ENCODE measurements around the gene TARDBP. TPM values are rescaled to one million over a fixed set of nuclear protein-coding genes. Genes with fewer than 3 reads are reported as not detected.
"Not testable (repeated sequence)": the region's sequence is repeated elsewhere in the genome, so short reads cannot be mapped to it uniquely, and the experiment has no call there.

Gene TARDBP
- total and polyA plus RNA-seq, 5 donors from 2014 or later: 65.1 to 132 (median 79.3) TPM

GRCh38 chr1:11026903-11027302, 14.4 kb downstream of the TARDBP start:
- no peak for DNase-seq
- H3K27me3 ChIP-seq (ENCODE audit: control insufficient read depth, insufficient read depth, low read length): no peaks in the 10 kb centered on the region
- H3K36me3 Mint-ChIP-seq: peaks cover 35% of the 10 kb centered on the region
- H3K27ac Mint-ChIP-seq: peak overlapping the region in 2 of 3 donors; percentile 4 to 13
- H3K4me3 ChIP-seq (ENCODE audit: low read depth, low read length): no peak overlapping the region
- H3K4me1 ChIP-seq (ENCODE audit: control insufficient read depth, insufficient read depth, low read length, poor library complexity, severe bottlenecking): no peaks in the 10 kb centered on the region
- no peaks in the 10 kb centered on the region for H3K9me3 ChIP-seq (ENCODE audit: control insufficient read depth in 2 of 2, low read length in 2 of 2)
- H3K27ac ChIP-seq (ENCODE audit: insufficient read depth, low read length, poor library complexity, severe bottlenecking): no peak overlapping the region
- H3K4me1 Mint-ChIP-seq: peaks cover 4 to 32% (median 16%) of the 10 kb centered on the region in 4 donors
- no peaks in the 10 kb centered on the region for H3K9me3 Mint-ChIP-seq
- no peak overlapping the region for H3K4me3 Mint-ChIP-seq
- no peaks in the 10 kb centered on the region for H3K27me3 Mint-ChIP-seq
- ATAC-seq (ENCODE audit: low read depth in 2 of 2): no peak
- H3K36me3 ChIP-seq (ENCODE audit: control insufficient read depth, insufficient read depth, low read length): peaks cover 56% of the 10 kb centered on the region

GRCh38 chr1:11027316-11027715, 14.9 kb downstream of the TARDBP start:
- H3K27ac Mint-ChIP-seq: no peak overlapping the region
- peaks cover 31% of the 10 kb centered on the region for H3K36me3 Mint-ChIP-seq
- H3K4me1 Mint-ChIP-seq: peaks cover 0 to 29% (median 15%) of the 10 kb centered on the region in 4 donors
- DNase-seq (no peak), ATAC-seq (ENCODE audit: low read depth in 2 of 2) (no peak)
- Histone ChIP-seq H3K36me3 (ENCODE audit: control insufficient read depth, insufficient read depth, low read length) (peaks cover 52% of the 10 kb centered on the region), H3K27ac (ENCODE audit: insufficient read depth, low read length, poor library complexity, severe bottlenecking) (no peak overlapping the region), H3K4me1 (ENCODE audit: control insufficient read depth, insufficient read depth, low read length, poor library complexity, severe bottlenecking) (no peaks in the 10 kb centered on the region), H3K9me3 (ENCODE audit: control insufficient read depth in 2 of 2, low read length in 2 of 2) (no peaks in the 10 kb centered on the region), H3K4me3 (ENCODE audit: low read depth, low read length) (no peak overlapping the region), H3K27me3 (ENCODE audit: control insufficient read depth, insufficient read depth, low read length) (no peaks in the 10 kb centered on the region)
- H3K27me3 Mint-ChIP-seq: no peaks in the 10 kb centered on the region
- no peaks in the 10 kb centered on the region for H3K9me3 Mint-ChIP-seq
- no peak overlapping the region for H3K4me3 Mint-ChIP-seq

- Mint-ChIP-seq H3K27ac (peak overlapping the region in 1 of 3 donors; percentile 2), H3K9me3 (no peaks in the 10 kb centered on the region), H3K36me3 (peaks cover 26% of the 10 kb centered on the region)
Observed at GRCh38 chr1:11028018-11028417, 15.6 kb downstream of the TARDBP start.

GRCh38 chr1:11030865-11031264, 18.4 kb downstream of the TARDBP start:
- H3K27ac Mint-ChIP-seq: peak overlapping the region in 2 of 3 donors; percentile 15 to 43
- no peak overlapping the region for H3K27ac ChIP-seq (ENCODE audit: insufficient read depth, low read length, poor library complexity, severe bottlenecking)
- DNase-seq: no peak

More at GRCh38 chr1:11028018-11028417, 15.6 kb downstream of the TARDBP start:
- Mint-ChIP-seq H3K4me1 (peaks cover 0 to 26% (median 14%) of the 10 kb centered on the region in 4 donors), H3K27me3 (no peaks in the 10 kb centered on the region), H3K4me3 (no peak overlapping the region)
- no peaks in the 10 kb centered on the region for H3K27me3 ChIP-seq (ENCODE audit: control insufficient read depth, insufficient read depth, low read length)
- DNase-seq: no peak
- no peak overlapping the region for H3K27ac ChIP-seq (ENCODE audit: insufficient read depth, low read length, poor library complexity, severe bottlenecking)
- no peak for ATAC-seq (ENCODE audit: low read depth in 2 of 2)
- no peaks in the 10 kb centered on the region for H3K4me1 ChIP-seq (ENCODE audit: control insufficient read depth, insufficient read depth, low read length, poor library complexity, severe bottlenecking)
- H3K36me3 ChIP-seq (ENCODE audit: control insufficient read depth, insufficient read depth, low read length): peaks cover 47% of the 10 kb centered on the region
- H3K4me3 ChIP-seq (ENCODE audit: low read depth, low read length): no peak overlapping the region
- no peaks in the 10 kb centered on the region for H3K9me3 ChIP-seq (ENCODE audit: control insufficient read depth in 2 of 2, low read length in 2 of 2)

GRCh38 chr1:11031624-11032262, 19.3 kb downstream of the TARDBP start:
- H3K36me3 Mint-ChIP-seq: peaks cover 8% of the 10 kb centered on the region
- peaks cover 0 to 7% (median 1%) of the 10 kb centered on the region in 4 donors for H3K4me1 Mint-ChIP-seq
- no peak overlapping the region for H3K27ac Mint-ChIP-seq
- H3K4me3 Mint-ChIP-seq: no peak overlapping the region
- peaks cover 14% of the 10 kb centered on the region for H3K36me3 ChIP-seq (ENCODE audit: control insufficient read depth, insufficient read depth, low read length)
- no peaks in the 10 kb centered on the region for H3K27me3 ChIP-seq (ENCODE audit: control insufficient read depth, insufficient read depth, low read length)
- no peaks in the 10 kb centered on the region for H3K9me3 Mint-ChIP-seq
- H3K27ac ChIP-seq (ENCODE audit: insufficient read depth, low read length, poor library complexity, severe bottlenecking): no peak overlapping the region
- H3K9me3 ChIP-seq (ENCODE audit: control insufficient read depth in 2 of 2, low read length in 2 of 2): no peaks in the 10 kb centered on the region
- no peaks in the 10 kb centered on the region for H3K4me1 ChIP-seq (ENCODE audit: control insufficient read depth, insufficient read depth, low read length, poor library complexity, severe bottlenecking)
- no peak overlapping the region for H3K4me3 ChIP-seq (ENCODE audit: low read depth, low read length)
- DNase-seq: no peak
- no peak for ATAC-seq (ENCODE audit: low read depth in 2 of 2)
- H3K27me3 Mint-ChIP-seq: no peaks in the 10 kb centered on the region

More at GRCh38 chr1:11030865-11031264, 18.4 kb downstream of the TARDBP start:
- Mint-ChIP-seq H3K36me3 (peaks cover 8% of the 10 kb centered on the region), H3K27me3 (no peaks in the 10 kb centered on the region), H3K4me1 (peaks cover 0 to 8% (median 1%) of the 10 kb centered on the region in 4 donors), H3K9me3 (no peaks in the 10 kb centered on the region), H3K4me3 (no peak overlapping the region)
- Histone ChIP-seq H3K4me3 (ENCODE audit: low read depth, low read length) (no peak overlapping the region), H3K27me3 (ENCODE audit: control insufficient read depth, insufficient read depth, low read length) (no peaks in the 10 kb centered on the region), H3K36me3 (ENCODE audit: control insufficient read depth, insufficient read depth, low read length) (peaks cover 21% of the 10 kb centered on the region), H3K4me1 (ENCODE audit: control insufficient read depth, insufficient read depth, low read length, poor library complexity, severe bottlenecking) (no peaks in the 10 kb centered on the region), H3K9me3 (ENCODE audit: control insufficient read depth in 2 of 2, low read length in 2 of 2) (no peaks in the 10 kb centered on the region)
- no peak for ATAC-seq (ENCODE audit: low read depth in 2 of 2)

GRCh38 chr1:11037019-11037739, 24.7 kb downstream of the TARDBP start:
- not testable (repeated sequence) for H3K27me3 Mint-ChIP-seq; ATAC-seq (ENCODE audit: low read depth in 2 of 2); H3K27ac ChIP-seq (ENCODE audit: insufficient read depth, low read length, poor library complexity, severe bottlenecking); H3K4me1 ChIP-seq (ENCODE audit: control insufficient read depth, insufficient read depth, low read length, poor library complexity, severe bottlenecking); H3K4me3 ChIP-seq (ENCODE audit: low read depth, low read length); H3K36me3 Mint-ChIP-seq; H3K27ac Mint-ChIP-seq; H3K9me3 Mint-ChIP-seq; DNase-seq; H3K4me1 Mint-ChIP-seq; H3K9me3 ChIP-seq (ENCODE audit: control insufficient read depth in 2 of 2, low read length in 2 of 2); H3K27me3 ChIP-seq (ENCODE audit: control insufficient read depth, insufficient read depth, low read length); H3K4me3 Mint-ChIP-seq; H3K36me3 ChIP-seq (ENCODE audit: control insufficient read depth, insufficient read depth, low read length)

- Mint-ChIP-seq H3K4me3 (no peak overlapping the region), H3K27ac (peak overlapping the region in 1 of 3 donors; percentile 54), H3K27me3 (peaks cover 8% of the 10 kb centered on the region), H3K36me3 (no peaks in the 10 kb centered on the region), H3K9me3 (no peaks in the 10 kb centered on the region), H3K4me1 (peaks cover 5 to 7% (median 6%) of the 10 kb centered on the region in 4 donors)
- Histone ChIP-seq H3K9me3 (ENCODE audit: control insufficient read depth in 2 of 2, low read length in 2 of 2) (no peaks in the 10 kb centered on the region), H3K4me1 (ENCODE audit: control insufficient read depth, insufficient read depth, low read length, poor library complexity, severe bottlenecking) (no peaks in the 10 kb centered on the region), H3K27me3 (ENCODE audit: control insufficient read depth, insufficient read depth, low read length) (peaks cover 2% of the 10 kb centered on the region), H3K36me3 (ENCODE audit: control insufficient read depth, insufficient read depth, low read length) (no peaks in the 10 kb centered on the region), H3K27ac (ENCODE audit: insufficient read depth, low read length, poor library complexity, severe bottlenecking) (no peak overlapping the region), H3K4me3 (ENCODE audit: low read depth, low read length) (no peak overlapping the region)
- DNase-seq (peak; percentile 77 to 90 (median 87)), ATAC-seq (ENCODE audit: low read depth in 2 of 2) (peak; percentile 94 to 95)
Observed at GRCh38 chr1:11037740-11038182, 25.3 kb downstream of the TARDBP start.
